Smooth muscle cell of the umbilical artery (primary cell): ENCODE data around the gene TAL1. TPM values are rescaled to one million over a fixed set of nuclear protein-coding genes. Genes with fewer than 3 reads are reported as not detected.

Source experiments
- total RNA-seq: library from RNA; depleted of rRNA; stranded (reverse); fragments of >200 nt; gene quantifications from 2 replicates; pipeline ENCODE4 v1.2.3, GENCODE V29; 2014

TAL1 gene
- total RNA-seq, result under 0.01 TPM in 1 of 2 replicates, not detected in the other

DNA sequence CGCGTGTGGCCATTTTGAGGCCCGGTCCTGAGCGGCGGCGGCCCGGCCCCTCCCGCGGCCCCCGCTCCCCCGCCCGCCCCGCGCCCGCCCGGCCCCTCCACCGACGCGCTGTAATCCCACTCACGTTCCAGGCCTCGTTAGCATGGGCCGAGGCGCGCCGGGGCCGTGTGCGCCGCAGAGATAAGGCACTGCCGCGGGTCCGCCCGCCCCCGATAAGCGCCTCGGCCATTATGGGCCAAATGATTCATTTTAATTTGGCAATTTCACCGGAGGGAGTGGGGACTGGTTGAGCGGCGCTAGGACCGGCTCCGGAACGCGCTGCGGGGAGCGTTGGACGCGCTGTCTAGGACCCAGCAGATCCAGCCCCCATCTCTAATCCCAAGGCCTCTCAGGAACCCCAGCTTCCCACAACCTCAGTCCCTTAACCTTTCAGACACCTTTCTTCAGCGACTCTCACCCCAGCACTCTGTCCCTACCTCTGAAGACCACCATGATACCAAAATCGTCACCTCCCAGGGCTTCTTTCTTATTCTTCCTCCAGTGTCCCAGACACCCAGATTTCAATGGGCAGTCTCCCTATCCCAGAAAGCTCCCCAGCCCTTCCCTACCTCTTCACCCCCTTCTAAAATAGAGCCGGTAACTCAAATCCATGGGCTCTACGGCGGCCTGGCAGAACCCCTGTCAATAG, at the start of gene TAL1:
TSS of gene TAL1 (minus strand) at position 39 of the 688 bp plus-strand sequence. CDS start 6,337 bp downstream, outside the sequence.

DNA sequence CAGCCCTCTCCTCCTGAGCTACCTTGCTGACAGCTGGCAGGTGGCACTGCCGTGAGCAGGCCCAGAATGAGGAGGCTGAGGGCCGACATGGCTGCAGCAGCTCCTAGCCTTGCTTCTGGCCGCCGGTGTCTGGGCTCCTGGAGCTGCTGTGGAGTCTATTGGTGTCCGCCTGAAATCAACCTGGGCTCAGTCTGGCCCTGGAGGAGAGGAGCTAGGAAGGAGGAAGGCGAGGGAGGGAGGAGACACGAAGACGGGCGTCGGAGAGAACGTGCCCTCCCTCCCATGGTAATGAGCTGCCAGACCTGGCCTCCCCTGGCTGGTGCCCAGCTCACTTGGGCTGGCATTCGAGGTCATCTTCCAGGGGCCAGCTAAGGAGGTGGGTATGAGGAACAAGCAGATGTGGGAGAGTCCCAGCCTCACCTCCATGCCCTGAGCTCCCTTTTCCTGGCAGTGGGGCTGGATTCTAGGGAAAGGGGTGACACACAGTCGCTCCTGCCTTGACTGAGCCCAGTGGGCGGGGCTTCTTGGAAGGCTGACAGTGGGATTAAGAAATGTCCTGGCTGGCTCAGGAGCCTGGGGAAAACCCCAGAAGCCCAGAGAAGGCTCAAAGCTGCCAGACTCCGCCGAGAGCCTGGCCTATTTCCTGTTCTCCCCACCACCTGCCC, 42.0 kb downstream of the TAL1 start, which contains the start of gene PDZK1IP1:
TSS of gene PDZK1IP1 (minus strand) at position 193 of the 665 bp plus-strand sequence. CDS start at position 89, 104 bp downstream.

Other genes with a start within 250 kb of the TAL1 start
- gene CYP4X1, start 208.6 kb downstream of the TAL1 start, total RNA-seq, result not detected in 2 replicates
- gene CYP4Z1, start 165.0 kb downstream of the TAL1 start, total RNA-seq, result not detected in 2 replicates
- gene CYP4A22, start 94.8 kb downstream of the TAL1 start, total RNA-seq, result not detected in 2 replicates
- gene PDZK1IP1, start 42.2 kb downstream of the TAL1 start, total RNA-seq, result not detected in 2 replicates
- gene STIL, start 81.9 kb upstream of the TAL1 start, total RNA-seq, result 2.1 and 9.1 TPM in 2 replicates
- 154 and 212 TPM in 2 replicates for gene CMPK1, start 101.6 kb upstream of the TAL1 start, total RNA-seq
- not detected in 2 replicates for gene FOXE3, start 184.1 kb upstream of the TAL1 start, total RNA-seq
- gene FOXD2, start 205.8 kb upstream of the TAL1 start, total RNA-seq, result 0.05 TPM in 1 of 2 replicates, not detected in the other